HG03558 (cell line): ENCODE measurements around the gene NTSR2.

ENCODE experiments used
- ATAC-seq: cut with Tn5 transposase; IDR thresholded peaks from one replicate; pipeline ENCODE4 v1.9.1; 2021; ENCODE audit warnings: moderate number of reproducible peaks; ENCODE audit not compliant: unreplicated experiment; ENCODE audit errors: extremely low read depth

The NTSR2 gene

DNA sequence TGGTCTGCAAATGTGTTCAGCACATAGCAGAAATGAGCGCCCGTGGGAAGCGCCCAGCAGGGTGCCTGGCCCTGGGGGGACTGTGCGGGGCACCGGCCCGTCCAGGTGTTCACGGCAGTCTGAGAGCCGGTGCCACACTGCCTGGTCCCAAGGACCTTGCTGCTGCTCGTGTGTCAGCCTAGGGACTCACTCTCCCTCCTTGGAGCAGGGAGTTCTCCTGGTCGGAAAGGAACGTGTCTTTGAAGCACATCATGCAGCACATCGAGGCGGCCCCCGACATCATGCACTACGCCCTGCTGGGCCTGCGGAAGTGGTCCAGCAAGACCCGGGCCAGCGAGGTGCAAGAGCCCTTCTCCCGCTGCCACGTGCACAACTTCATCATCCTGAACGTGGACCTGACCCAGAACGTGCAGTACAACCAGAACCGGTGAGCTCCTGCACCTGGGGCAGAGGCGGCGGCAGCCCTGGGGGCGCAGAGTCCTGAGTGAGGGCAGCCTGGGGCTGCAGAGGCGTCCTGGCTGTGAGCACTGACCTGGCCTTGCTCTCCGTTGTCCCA is 36.0 kb downstream of the NTSR2 start:
- ATAC-seq, result no peak

DNA sequence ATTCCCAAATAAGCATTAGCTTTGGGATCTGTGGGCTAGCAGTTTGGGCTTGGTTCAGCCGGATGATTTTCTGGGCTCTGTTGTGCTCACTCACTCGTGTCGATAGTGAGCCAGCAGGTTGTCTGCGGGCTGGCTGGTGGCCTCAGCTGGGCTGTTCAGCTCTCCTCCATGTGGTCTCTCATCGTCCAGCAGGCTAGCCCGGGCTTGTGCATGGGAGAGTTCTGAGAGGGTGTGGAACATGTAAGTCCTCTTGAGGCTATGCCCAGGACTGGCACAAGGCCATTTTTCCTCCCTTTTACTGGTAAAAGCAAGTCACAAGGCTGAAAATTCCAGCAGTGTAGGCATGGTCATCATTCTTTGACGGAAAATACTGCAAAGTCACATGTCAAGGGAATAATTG is 38.5 kb downstream of the NTSR2 start:
- ATAC-seq, result no peak

DNA sequence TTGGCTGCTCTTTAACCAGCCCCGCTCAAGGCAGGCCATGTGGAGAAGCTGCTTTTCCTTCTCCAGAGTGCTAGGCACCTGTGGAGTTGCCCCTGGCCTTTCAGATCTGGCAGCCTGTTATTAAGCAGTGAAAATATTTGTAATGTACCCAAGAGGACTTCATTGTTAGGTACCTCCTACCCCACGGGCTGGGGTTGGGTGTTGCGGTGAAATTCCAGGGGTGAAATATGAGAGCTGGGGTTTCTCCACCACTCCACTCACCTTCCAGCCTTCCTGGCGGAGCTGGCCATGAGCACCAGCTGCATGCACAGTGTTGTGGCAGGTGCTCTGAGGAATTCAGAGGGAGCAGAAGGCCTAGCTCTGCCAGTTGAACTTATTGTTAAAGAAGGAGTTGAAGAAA is 39.1 kb downstream of the NTSR2 start:
- no peak for ATAC-seq

DNA sequence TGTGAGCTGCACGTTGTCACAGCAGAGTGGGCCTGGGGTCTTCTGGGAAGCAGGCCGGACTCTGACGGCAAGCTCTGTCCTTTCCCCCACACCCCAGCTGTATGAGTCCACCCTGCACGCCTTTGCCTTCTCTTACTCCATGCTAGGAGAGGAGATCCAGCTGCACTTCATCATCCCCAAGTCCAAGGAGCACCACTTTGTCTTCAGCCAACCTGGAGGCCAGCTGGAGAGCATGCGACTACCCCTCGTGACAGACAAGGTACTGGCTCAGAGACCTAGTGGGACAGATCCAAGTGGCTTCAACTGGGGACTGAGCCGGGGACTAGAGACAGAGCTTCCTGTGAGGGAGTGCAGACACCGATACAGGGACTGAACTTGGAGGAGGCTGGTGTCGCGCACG is 40.1 kb downstream of the NTSR2 start:
- ATAC-seq, result no peak

DNA sequence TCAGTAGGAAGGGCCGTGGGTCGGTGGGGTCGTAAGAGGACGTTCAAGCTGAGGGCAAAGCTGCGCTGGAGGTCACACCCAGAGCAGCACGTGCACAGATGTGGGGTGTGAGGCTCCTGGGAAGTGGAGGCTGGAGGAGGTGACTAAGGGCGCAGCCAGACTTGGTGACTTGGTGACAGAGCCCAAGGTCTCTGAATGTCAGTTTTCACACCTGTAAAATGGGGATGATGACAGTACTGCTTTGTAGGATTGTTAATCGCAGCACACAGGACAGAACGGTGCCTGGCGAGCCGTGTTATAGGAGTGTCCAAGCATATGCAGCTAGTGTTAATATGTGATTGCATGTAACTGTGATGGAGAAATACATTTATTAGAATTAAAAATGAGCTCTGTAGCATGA is 40.8 kb downstream of the NTSR2 start:
- ATAC-seq, result no peak

DNA sequence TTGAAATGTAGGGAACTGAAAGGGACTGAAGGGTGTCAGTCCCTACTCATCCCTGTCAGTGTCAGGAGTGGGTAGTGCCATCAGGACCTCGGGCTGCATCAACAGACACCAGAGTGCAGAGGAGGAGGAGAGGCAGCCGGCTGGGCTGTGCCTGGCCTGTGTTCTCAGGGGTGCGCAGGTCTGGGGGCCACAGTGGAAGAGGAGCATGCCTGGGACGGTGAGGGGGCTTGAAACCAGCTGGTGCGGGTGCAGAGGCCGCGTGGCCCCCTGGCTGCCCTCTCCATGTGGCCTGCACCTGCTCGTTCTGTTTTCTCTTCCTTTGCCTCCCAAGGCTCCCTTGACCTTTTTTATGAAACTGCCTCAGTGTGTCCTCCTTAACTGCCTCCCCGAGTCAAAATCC is 41.3 kb downstream of the NTSR2 start:
- ATAC-seq, result no peak

DNA sequence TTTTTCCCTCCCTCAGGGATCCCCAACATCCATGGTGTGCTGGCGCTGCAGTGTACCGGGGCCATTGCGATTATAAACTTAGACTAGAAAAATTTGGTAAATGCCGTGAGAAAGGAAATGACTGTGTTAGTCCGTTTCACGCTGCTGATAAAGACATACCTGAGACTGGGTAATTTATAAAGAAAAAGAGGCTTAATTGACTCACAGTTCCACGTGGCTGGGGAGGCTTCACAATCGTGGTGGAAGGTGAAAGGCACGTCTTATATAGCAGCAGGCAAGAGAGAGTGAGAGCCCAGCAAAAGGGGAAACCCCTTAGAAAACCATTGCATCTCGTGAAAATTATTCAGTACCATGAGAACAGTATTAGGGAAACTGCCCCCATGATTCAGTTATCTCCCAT is 44.3 kb downstream of the NTSR2 start:
- no peak for ATAC-seq

DNA sequence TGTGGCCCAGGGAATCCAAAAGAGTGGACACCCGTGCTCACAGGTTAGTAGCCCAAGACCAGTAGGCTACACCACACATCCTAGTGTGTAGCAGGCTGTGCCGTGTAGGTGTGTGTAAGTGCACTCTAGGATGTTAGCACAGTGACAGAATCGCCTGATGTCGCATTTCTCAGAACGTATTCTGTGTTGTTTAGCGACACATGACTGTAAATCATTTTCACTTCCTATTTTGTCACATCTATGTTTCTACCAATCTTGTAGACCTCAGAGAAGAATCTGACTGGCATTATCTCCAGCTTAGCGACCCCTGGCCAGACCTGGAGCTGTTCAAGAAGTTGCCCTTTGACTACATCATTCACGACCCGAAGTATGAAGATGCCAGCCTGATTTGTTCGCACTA is 45.1 kb downstream of the NTSR2 start:
- no peak for ATAC-seq

DNA sequence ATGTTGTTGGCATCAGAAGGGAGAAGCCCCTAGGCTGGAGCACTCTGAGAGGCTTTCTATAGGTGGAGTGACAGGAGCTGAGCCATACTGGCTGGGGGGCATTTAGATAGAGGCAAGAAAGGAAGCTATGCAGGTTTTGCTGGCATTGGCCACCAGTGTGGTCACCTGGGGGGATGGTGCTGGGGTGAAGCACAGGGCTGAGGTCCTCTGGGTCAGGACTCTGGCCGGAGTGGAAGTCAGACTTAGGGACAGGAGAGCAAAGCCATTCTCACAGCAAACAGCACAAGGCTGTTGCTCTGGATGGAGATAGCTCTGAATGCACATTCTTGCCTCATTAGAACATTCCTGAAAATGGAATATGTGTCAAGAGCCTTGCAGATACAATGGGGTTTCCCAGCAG is 47.4 kb downstream of the NTSR2 start:
- no peak for ATAC-seq

DNA sequence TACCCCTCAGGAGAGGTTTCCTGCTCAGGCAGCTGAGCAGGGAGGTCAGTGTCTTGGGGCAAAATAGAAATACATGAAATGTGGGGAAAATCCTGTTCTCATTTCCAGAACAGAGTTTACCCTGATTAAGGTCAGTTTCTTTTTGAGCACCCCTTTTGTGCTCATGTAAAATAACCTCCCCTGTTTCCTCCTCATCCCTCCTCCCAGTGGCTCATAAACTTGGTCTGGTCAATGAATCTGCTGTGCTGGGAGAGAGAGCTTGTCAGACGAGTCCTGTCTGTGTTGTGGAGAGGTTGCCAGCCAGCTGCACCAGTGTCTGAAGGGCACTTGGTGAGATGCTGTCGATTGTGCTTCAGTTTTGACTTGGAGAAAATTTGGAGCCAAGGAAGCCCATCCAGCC is 48.6 kb downstream of the NTSR2 start:
- ATAC-seq, result no peak

DNA sequence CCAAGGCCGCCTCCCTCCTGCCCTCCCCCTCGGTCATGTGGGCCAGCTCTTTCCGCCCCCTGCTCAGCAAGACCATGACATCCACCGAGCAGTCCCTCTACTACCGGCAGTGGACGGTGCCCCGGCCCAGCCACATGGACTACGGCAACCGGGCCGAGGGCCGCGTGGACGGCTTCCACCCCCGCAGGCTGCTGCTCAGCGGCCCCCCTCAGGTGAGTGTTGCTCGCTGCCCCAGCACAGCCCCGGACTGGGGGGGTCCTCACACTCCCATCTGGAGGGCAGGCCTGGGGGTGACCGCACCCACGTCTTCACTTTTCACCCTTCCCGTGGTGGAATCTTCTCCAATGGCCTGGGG is 51.3 kb downstream of the NTSR2 start:
- ATAC-seq, result no peak

DNA sequence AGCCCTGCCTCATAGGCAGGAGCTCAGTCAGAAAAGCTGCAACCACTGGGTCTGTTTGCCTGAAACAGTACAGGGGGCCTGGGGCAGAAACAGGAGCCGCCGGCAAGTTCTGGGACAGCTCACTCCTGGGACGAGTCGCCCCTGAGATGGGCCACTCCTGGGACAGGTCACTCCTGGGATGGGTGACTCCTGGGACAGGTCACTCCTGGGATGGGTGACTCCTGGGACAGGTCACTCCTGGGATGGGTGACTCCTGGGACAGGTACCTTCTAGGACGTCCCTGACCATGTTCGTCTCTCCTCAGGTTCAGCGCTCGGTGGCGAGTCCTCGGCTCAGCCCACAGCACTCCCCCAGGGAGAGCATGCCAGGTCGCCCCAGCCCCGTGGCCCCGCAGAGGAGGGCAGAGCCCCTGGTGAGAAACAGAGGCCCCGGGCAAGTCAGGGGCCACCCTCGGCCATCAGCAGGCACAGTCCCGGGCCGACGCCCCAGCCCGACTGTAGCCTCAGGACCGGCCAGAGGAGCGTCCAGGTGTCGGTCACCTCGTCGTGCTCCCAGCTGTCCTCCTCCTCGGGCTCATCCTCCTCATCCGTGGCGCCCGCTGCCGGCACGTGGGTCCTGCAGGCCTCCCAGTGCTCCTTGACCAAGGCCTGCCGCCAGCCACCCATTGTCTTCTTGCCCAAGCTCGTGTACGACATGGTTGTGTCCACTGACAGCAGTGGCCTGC is 51.8 kb downstream of the NTSR2 start:
- no peak for ATAC-seq

DNA sequence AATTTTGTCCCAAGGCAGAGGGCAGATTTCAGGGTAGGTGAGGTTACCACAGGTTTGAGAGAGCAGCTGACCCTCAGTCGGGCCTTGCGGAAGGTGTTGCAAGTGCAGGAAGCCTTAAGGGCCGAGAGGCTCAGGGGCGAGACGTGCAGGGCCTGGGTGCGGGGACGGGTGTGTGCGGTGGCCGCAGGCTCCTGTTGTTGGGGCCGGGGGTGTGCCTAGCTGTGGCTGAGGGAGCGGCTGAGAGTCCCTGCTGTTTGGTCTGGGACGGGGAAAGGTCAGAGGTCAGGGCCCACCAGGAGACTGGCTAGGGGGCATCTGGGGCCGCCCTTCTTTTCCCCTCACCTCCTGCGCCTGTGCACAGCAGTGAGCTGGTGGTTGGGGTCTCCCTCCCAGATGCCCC is 52.5 kb downstream of the NTSR2 start:
- no peak for ATAC-seq

DNA sequence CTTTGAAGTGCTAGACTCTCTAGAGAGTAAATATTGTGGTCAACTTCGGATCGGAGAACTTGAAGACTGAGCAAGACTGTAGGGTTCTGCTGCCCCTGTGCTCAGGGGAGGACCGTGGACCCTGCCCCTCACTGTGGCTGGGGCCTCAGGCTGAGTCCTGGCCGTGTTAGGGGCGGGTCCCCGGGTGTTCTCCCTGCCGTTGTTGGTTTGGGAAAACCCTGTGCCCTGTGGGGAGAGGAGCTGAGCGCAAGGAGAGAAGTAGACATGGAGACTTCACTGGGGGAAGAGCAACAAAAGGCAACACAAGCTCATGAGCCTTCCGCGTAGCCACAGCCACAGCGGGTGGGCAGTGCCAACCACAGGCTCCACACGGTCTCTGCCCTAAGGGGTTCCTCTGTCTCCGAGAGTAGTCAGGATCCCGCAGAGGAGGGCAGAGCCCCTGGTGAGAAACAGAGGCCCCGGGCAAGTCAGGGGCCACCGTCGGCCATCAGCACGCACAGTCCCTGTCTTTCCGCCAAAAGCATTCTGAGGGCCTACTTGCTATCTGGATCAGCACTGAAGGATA is 53.1 kb downstream of the NTSR2 start:
- no peak for ATAC-seq

DNA sequence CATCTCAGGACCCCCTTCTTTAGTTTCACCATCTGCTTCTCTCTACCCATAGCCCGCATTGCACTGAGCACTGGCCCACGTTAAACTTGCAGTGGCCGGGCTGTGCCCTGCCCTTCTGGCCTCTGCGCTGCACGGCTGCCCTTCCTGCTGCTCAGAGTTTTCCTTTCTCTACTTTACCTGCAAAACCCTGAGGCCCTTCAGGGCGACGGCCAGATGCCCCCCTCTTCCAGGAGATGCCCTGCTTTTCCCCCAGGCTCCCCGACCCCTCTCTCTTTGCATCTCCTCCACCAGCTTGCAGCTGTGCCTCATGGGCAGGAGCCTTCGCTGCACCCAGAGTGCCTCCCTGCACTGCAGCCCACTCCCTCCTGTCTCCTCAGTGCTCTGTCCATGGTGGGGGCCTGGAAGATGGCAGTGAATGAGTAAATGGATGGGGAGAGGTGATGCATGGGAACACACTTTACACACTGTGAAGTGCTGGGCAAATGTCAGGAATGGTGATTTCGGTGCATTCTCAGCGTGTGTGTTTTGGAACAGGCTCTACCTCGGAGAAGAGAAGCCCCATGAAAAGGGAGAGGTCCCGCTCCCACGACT is 53.8 kb downstream of the NTSR2 start:
- ATAC-seq, result no peak

DNA sequence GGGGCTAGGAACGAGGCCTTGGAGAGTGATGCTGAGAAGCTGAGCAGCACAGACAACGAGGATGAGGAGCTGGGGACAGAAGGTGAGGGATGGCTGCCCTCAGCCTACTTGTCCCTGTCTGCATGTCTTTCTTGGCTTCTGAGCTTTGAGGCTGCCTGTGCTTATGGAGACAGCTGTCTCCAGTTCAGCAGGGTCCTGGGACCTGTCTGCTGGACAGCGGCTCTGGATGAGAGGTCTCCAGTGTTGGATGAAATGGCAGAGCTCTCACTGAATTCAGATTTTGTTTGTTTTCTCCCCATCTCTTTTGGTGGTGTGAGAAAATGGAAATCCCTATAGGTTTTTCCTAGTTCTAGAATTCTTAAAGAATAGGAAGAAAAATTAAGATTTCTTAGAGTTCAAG is 54.8 kb downstream of the NTSR2 start:
- no peak for ATAC-seq

DNA sequence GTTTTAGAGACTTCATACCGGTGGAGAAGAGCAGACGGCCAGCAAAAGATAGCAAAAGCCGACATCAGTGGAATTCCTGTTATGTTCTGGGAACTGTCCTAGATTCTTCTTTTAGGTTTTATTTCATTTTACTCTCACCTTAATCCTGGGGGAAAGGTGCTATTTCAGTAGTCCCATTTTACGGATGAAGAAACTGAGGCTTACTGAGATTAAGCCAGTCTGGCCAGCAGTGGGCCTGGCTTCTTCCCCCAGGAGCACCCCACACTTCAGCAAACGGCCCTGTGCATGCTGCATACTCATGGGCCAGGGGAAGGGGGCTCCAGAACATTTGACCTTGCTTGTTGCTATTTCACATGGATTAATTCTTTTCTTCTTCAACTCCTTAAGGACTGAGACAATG is 56.7 kb downstream of the NTSR2 start:
- no peak for ATAC-seq

DNA sequence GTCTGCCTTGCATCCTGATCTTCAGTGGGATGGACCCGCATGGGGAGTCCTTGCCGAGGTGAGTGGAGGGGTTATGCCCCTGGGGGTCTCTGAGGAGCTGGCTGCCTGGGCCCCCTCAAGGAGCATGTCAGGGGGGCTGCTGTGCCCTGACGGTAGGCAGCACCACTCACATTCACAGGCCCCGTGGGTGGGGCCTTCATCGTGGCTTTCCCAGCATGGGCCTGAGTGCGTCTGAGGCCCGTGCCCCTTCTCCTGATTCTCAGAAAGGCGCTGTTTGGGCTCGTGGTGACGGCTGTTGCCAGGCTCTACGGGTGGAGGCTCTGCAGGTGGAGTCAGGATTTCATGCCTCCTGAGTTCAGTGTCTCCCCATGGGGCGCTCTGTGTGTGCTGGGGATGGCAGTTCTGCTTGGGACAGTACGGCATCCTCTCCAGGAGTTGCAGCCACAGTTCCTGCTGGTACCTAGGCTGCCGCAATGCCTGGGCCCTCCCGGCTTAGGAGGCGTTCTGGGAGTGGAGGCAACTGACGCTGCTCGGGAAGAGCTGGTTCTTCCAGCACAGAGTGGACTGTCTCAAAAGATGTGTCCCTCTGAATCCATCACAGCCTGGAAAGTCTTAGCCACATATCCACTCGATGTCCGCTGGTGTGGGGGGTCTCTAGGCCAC is 57.3 kb downstream of the NTSR2 start:
- ATAC-seq, result no peak

DNA sequence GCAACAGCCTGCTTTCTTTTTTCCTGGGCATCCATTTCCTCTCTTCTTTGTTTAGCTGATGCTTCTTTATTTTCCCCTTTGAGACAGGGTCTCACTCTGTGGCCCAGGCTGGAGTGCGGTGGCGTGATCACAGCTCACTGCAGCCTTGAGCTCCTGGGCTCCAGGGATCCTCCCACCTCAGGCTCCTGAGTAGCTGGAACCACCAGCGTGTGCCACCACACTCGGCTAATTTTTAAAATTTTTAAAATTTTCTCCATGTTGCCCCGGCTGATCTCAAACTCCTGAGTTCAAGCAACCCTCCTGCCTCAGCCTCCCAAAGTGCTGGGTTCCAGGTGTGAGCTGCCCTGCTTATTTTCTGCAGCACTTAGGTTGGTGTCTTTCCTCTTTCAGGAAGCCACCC is 58.7 kb downstream of the NTSR2 start:
- no peak for ATAC-seq

DNA sequence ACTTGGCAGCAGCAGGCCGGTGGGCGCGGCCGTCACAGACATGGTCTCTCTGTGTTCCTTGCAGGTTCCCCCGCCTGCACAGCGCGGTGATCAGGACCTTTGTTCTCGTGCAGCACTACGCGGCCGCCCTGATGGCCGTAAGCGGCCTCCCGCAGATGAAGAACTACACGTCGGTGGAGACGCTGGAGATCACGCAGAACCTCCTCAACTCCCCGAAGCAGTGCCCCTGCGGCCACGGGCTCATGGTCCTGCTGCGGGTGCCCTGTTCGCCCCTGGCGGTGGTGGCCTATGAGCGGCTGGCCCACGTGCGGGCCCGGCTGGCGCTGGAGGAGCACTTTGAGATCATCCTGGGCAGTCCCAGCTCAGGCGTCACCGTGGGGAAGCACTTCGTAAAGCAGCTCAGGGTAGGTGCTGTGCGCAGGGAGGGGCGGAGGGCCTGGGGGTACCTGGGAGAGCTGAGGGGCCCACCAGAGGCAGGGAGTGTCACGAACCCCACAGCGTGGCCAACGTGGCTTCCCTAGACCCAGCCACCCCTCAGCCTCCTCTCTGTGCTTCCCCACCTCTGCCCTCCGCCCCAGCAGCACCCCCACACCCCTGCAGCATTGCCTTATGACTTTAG is 59.3 kb downstream of the NTSR2 start:
- no peak for ATAC-seq
